GM21737 (cell line): ENCODE measurements around the gene VPS25.
"Not testable (repeated sequence)": the region's sequence is repeated elsewhere in the genome, so short reads cannot be mapped to it uniquely, and the experiment has no call there.

Source experiments
- ATAC-seq: cut with Tn5 transposase; IDR thresholded peaks from one replicate; pipeline ENCODE4 v1.9.1; 2021; ENCODE audit warnings: mild to moderate bottlenecking, moderate library complexity; ENCODE audit not compliant: unreplicated experiment

Gene VPS25

GRCh38 chr17:42767512-42767911, 5.7 kb upstream of the VPS25 start:
- no peak for ATAC-seq

- not testable (repeated sequence) for ATAC-seq
Measured at GRCh38 chr17:42768006-42768405, 5.2 kb upstream of the VPS25 start.

GRCh38 chr17:42769964-42770363, 3.3 kb upstream of the VPS25 start:
- not testable (repeated sequence) for ATAC-seq

GRCh38 chr17:42772945-42773289, 332 bp upstream of the VPS25 start:
- ATAC-seq: no peak

GRCh38 chr17:42774066-42774745, 957 bp downstream of the VPS25 start:
- no peak for ATAC-seq

- no peak for ATAC-seq
Measured at GRCh38 chr17:42775534-42776098, 2.4 kb downstream of the VPS25 start.

- ATAC-seq: no peak
Measured at GRCh38 chr17:42778570-42778969, 5.3 kb downstream of the VPS25 start.

GRCh38 chr17:42779304-42779935, 6.2 kb downstream of the VPS25 start:
- ATAC-seq: no peak

GRCh38 chr17:42779936-42780850, 6.9 kb downstream of the VPS25 start, which contains the start of gene WNK4:
WNK4 (plus strand) TSS chr17:42780610; CDS start chr17:42780699, 89 bp downstream.
- ATAC-seq: no peak

- no peak for ATAC-seq
Measured at GRCh38 chr17:42780851-42781638, 7.8 kb downstream of the VPS25 start.

- no peak for ATAC-seq
Measured at GRCh38 chr17:42781639-42782165, 8.5 kb downstream of the VPS25 start.

- no peak for ATAC-seq
Measured at GRCh38 chr17:42782166-42783061, 9.2 kb downstream of the VPS25 start.

GRCh38 chr17:42783062-42783790, 10.0 kb downstream of the VPS25 start:
- no peak for ATAC-seq

GRCh38 chr17:42783791-42784138, 10.5 kb downstream of the VPS25 start:
- ATAC-seq: no peak

GRCh38 chr17:42784409-42784808, 11.2 kb downstream of the VPS25 start:
- ATAC-seq: no peak

GRCh38 chr17:42784811-42785592, 11.8 kb downstream of the VPS25 start:
- no peak for ATAC-seq

GRCh38 chr17:42787266-42787665, 14.0 kb downstream of the VPS25 start:
- no peak for ATAC-seq

- ATAC-seq: no peak
Measured at GRCh38 chr17:42791948-42792347, 18.7 kb downstream of the VPS25 start.
